Mucosa of rectum (tissue), 2 donors: ENCODE results near the gene SESN2.

Experiments
- H3K27ac ChIP-seq, 2 donors: one replicate each; pipeline ENCODE4 v1.7.0; 2013; ENCODE audit warnings: inconsistent platforms in 2 of 2, low read depth in 2 of 2, low read length in 2 of 2
- H3K27me3 ChIP-seq, 2 donors: one replicate each; pipeline ENCODE4 v1.7.0; 2013; ENCODE audit warnings: low read length in 2 of 2; ENCODE audit not compliant: control insufficient read depth in 2 of 2, insufficient read depth in 2 of 2
- H3K36me3 ChIP-seq, 2 donors: one replicate each; pipeline ENCODE4 v1.7.0; 2013; ENCODE audit warnings: low read length in 2 of 2; ENCODE audit not compliant: control insufficient read depth in 2 of 2, insufficient read depth in 2 of 2
- H3K4me1 ChIP-seq, 2 donors: one replicate each; pipeline ENCODE4 v1.7.0; 2013; ENCODE audit warnings: low read length in 2 of 2, mild to moderate bottlenecking in 1 of 2; ENCODE audit not compliant: control insufficient read depth in 2 of 2, insufficient read depth in 2 of 2
- H3K4me3 ChIP-seq, 2 donors: one replicate each; pipeline ENCODE4 v1.7.0; 2013; ENCODE audit warnings: low read length in 2 of 2
- H3K9ac ChIP-seq, 2 donors: one replicate each; pipeline ENCODE4 v1.7.0; 2013; ENCODE audit warnings: low read length in 2 of 2, low read depth in 1 of 2, mild to moderate bottlenecking in 1 of 2
- H3K9me3 ChIP-seq, 2 donors: one replicate each; pipeline ENCODE4 v1.7.0; 2013; ENCODE audit warnings: low read length in 2 of 2; ENCODE audit not compliant: control insufficient read depth in 2 of 2
- donor health status: healthy.
- donor health status: Normal muscosa, but diverticular disease.

Gene SESN2

DNA sequence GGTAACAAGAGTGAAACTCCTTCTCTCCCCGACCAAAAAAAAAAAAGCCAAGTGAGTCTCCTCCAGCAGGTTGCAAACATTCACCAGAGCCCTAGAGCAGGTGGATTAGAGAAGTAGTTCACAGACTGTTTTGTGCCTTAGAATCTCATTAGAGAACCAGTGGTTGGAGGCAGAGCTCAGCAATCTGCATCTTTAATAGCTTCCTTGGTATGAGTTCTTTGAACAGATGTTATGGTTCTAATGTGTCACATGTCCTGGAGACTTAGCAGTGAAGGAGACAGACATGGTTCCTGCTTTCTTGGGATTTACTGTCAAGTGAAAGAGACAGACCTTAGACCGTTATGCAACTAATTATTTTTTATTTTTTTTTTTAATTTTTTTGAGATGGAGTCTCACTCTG is 26.8 kb downstream of the SESN2 start:
- H3K27ac ChIP-seq: no peak overlapping the region
- peaks cover 20 to 40% of the 10 kb centered on the region in 2 donors for H3K4me1 ChIP-seq
- H3K9me3 ChIP-seq: no peaks in the 10 kb centered on the region

GRCh38 chr1:28288487-28288886 is 29.2 kb downstream of the SESN2 start:
- Histone ChIP-seq H3K4me1 (peaks cover 6 to 24% of the 10 kb centered on the region in 2 donors), H3K9me3 (no peaks in the 10 kb centered on the region), H3K9ac (no peak overlapping the region), H3K4me3 (no peak overlapping the region), H3K36me3 (no peaks in the 10 kb centered on the region), H3K27me3 (no peaks in the 10 kb centered on the region), H3K27ac (no peak overlapping the region)

More for the DNA sequence above, 26.8 kb downstream of the SESN2 start:
- no peak overlapping the region for H3K4me3 ChIP-seq
- H3K9ac ChIP-seq: no peak overlapping the region
- H3K27me3 ChIP-seq: no peaks in the 10 kb centered on the region
- peaks cover 4 to 6% of the 10 kb centered on the region in 2 donors for H3K36me3 ChIP-seq

DNA sequence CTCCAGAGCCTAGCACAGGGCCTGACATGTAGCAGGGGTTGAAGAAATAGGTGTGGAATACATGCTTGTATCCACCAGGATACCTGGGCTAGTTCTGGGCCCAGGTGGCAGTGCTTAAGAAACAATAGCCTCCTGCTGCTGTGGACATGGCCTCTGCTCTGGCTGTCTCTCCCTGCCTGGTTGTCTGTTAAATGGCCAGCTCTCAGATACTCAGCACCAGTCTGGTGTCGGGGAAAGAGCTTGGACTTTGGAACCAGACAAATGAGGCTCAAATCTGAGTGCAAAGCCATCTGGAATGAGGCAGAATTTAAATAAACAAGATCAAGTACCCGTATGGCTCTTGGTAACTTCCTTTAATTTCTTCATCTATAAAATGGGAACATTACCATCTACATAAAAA is 31.5 kb downstream of the SESN2 start:
- Histone ChIP-seq H3K9me3 (no peaks in the 10 kb centered on the region), H3K27me3 (no peaks in the 10 kb centered on the region), H3K4me1 (peaks cover 6 to 25% of the 10 kb centered on the region in 2 donors), H3K36me3 (no peaks in the 10 kb centered on the region), H3K9ac (peak overlapping the region in 1 of 2 donors; percentile 47), H3K27ac (peak overlapping the region; percentile 40 to 74), H3K4me3 (no peak overlapping the region)

GRCh38 chr1:28291711-28292110 is 32.4 kb downstream of the SESN2 start:
- no peaks in the 10 kb centered on the region for H3K27me3 ChIP-seq
- H3K27ac ChIP-seq: no peak overlapping the region
- peaks cover 13 to 33% of the 10 kb centered on the region in 2 donors for H3K4me1 ChIP-seq
- no peak overlapping the region for H3K4me3 ChIP-seq
- no peaks in the 10 kb centered on the region for H3K36me3 ChIP-seq
- no peak overlapping the region for H3K9ac ChIP-seq
- H3K9me3 ChIP-seq: no peaks in the 10 kb centered on the region

- Histone ChIP-seq H3K36me3 (no peaks in the 10 kb centered on the region), H3K27me3 (no peaks in the 10 kb centered on the region), H3K4me3 (peak overlapping the region in 1 of 2 donors; percentile 51), H3K27ac (peak overlapping the region; percentile 56 to 66), H3K9me3 (no peaks in the 10 kb centered on the region), H3K9ac (no peak overlapping the region), H3K4me1 (peaks cover 12 to 17% of the 10 kb centered on the region in 2 donors)
Measured at GRCh38 chr1:28295936-28296335, 36.6 kb downstream of the SESN2 start.

DNA sequence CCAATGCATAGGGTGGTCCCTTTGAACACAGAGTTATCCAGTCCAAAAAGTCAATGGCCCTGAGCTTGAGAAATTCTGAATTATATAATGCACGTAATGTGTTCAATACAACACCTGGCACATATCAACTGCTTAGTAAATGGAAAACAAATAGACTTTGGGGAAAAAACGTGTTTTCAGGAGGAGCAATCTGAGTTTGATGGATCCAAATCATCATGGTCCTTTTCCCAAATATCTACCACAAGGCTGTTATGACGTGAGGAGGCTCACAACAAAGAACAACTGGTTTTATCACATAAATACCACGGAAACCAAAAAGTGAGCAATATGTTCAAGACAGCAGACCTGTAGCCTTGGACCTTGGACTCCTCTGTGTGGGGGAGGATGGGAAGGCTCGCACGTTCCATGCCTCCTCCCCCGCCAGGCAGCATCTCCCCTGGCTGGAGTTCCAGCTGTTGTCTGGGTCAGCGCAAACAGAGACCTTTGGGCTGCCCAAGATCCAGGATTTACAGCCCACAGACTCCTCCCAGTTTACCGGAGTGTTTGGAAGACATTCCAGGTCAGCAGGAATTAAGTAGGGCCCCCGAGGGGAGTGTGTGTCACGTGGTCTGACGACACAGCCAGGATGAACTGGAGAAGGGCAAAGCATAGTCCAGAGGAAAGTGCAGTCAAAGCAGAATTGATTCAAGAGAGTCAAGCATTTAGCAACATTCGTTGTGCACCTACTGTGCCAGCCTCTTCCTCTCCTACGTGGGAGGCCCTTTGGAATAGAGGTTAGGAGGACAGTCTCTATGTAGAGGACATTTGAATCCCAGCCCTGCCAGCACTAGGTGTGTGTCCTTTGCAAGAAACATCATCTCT is 37.3 kb downstream of the SESN2 start:
- H3K27me3 ChIP-seq: no peaks in the 10 kb centered on the region
- no peaks in the 10 kb centered on the region for H3K9me3 ChIP-seq
- peaks cover 11 to 16% of the 10 kb centered on the region in 2 donors for H3K4me1 ChIP-seq
- no peak overlapping the region for H3K9ac ChIP-seq
- H3K36me3 ChIP-seq: no peaks in the 10 kb centered on the region
- H3K4me3 ChIP-seq: peak overlapping the region; percentile 14 to 51
- H3K27ac ChIP-seq: peak overlapping the region; percentile 56 to 66

GRCh38 chr1:28297826-28298225 is 38.5 kb downstream of the SESN2 start:
- H3K4me1 ChIP-seq: peaks cover 11 to 16% of the 10 kb centered on the region in 2 donors
- no peaks in the 10 kb centered on the region for H3K36me3 ChIP-seq
- H3K9ac ChIP-seq: no peak overlapping the region
- H3K27ac ChIP-seq: no peak overlapping the region
- no peaks in the 10 kb centered on the region for H3K27me3 ChIP-seq
- no peak overlapping the region for H3K4me3 ChIP-seq
- H3K9me3 ChIP-seq: no peaks in the 10 kb centered on the region

- Histone ChIP-seq H3K9me3 (no peaks in the 10 kb centered on the region), H3K4me3 (no peak overlapping the region), H3K4me1 (peaks cover 11 to 16% of the 10 kb centered on the region in 2 donors), H3K27ac (no peak overlapping the region), H3K9ac (no peak overlapping the region), H3K36me3 (no peaks in the 10 kb centered on the region), H3K27me3 (no peaks in the 10 kb centered on the region)
Measured at GRCh38 chr1:28298438-28298837, 39.1 kb downstream of the SESN2 start.

GRCh38 chr1:28301368-28302174 is 42.3 kb downstream of the SESN2 start:
- Histone ChIP-seq H3K9me3 (no peaks in the 10 kb centered on the region), H3K27ac (no peak overlapping the region), H3K27me3 (no peaks in the 10 kb centered on the region), H3K9ac (no peak overlapping the region), H3K36me3 (no peaks in the 10 kb centered on the region), H3K4me3 (no peak overlapping the region), H3K4me1 (peaks cover 5 to 8% of the 10 kb centered on the region in 2 donors)

- Histone ChIP-seq H3K4me1 (peaks cover 0 to 2% of the 10 kb centered on the region in 2 donors), H3K27ac (no peak overlapping the region), H3K9ac (no peak overlapping the region), H3K36me3 (no peaks in the 10 kb centered on the region), H3K27me3 (no peaks in the 10 kb centered on the region), H3K4me3 (no peak overlapping the region), H3K9me3 (no peaks in the 10 kb centered on the region)
Measured at GRCh38 chr1:28302247-28302646, 42.9 kb downstream of the SESN2 start.
